A673 (cell line): Measurements from ENCODE around the gene RASL10A.

Experiments
- EZH2 ChIP-seq: fragments of 200-600 bp; sonication (generic); IDR thresholded peaks from 2 replicates; pipeline ENCODE4 v1.6.1; 2017; ENCODE audit warnings: borderline replicate concordance, low read depth, mild to moderate bottlenecking, mixed read lengths, antibody characterized with exemption, low read length; ENCODE audit not compliant: poor library complexity, severe bottlenecking
- TF ChIP-seq, protein P1 (sequence below): fragments of 300-800, 200-600 bp; sonication (generic); conservative IDR thresholded peaks from 2 replicates; pipeline ENCODE4 v1.5.1; 2017; ENCODE audit warnings: low read depth, mild to moderate bottlenecking, antibody characterized with exemption, low read length, moderate library complexity, mixed read lengths

DNA sequence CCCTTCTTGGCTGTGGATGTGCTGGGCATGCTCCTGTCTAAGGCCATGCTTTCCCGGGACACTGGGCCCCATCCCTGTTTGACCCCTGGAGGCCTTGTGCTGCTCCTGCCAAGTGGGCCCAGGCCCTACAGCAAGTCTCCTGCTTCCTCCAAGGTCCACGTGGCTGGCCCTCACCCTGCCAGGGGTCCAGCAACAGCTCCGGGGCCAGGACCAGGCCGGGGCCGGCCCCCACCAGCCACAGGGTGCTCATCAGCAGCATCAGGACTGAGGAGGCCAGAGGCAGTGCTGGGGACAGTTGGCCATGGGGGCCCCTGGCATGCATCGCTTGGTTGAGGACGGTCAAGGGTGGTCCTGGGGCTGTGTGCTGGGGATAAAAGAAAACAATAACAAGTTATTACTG, 50.2 kb downstream of the RASL10A start:
- no peak for TF ChIP-seq EZH2
- TF ChIP-seq, protein P1, sequence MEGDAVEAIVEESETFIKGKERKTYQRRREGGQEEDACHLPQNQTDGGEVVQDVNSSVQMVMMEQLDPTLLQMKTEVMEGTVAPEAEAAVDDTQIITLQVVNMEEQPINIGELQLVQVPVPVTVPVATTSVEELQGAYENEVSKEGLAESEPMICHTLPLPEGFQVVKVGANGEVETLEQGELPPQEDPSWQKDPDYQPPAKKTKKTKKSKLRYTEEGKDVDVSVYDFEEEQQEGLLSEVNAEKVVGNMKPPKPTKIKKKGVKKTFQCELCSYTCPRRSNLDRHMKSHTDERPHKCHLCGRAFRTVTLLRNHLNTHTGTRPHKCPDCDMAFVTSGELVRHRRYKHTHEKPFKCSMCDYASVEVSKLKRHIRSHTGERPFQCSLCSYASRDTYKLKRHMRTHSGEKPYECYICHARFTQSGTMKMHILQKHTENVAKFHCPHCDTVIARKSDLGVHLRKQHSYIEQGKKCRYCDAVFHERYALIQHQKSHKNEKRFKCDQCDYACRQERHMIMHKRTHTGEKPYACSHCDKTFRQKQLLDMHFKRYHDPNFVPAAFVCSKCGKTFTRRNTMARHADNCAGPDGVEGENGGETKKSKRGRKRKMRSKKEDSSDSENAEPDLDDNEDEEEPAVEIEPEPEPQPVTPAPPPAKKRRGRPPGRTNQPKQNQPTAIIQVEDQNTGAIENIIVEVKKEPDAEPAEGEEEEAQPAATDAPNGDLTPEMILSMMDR = no peak
